Measurements from ENCODE around the gene HES6.

GRCh38 chr2:238233625-238234024, 6.2 kb downstream of the HES6 start:
- TF ChIP-seq, protein P1, sequence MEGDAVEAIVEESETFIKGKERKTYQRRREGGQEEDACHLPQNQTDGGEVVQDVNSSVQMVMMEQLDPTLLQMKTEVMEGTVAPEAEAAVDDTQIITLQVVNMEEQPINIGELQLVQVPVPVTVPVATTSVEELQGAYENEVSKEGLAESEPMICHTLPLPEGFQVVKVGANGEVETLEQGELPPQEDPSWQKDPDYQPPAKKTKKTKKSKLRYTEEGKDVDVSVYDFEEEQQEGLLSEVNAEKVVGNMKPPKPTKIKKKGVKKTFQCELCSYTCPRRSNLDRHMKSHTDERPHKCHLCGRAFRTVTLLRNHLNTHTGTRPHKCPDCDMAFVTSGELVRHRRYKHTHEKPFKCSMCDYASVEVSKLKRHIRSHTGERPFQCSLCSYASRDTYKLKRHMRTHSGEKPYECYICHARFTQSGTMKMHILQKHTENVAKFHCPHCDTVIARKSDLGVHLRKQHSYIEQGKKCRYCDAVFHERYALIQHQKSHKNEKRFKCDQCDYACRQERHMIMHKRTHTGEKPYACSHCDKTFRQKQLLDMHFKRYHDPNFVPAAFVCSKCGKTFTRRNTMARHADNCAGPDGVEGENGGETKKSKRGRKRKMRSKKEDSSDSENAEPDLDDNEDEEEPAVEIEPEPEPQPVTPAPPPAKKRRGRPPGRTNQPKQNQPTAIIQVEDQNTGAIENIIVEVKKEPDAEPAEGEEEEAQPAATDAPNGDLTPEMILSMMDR (conservative IDR thresholded peaks at IDR 0.05; ENCODE audit: low read length): no peak
- TF ChIP-seq EZH2phosphoT487 (IDR thresholded peaks at IDR 0.05; ENCODE audit: borderline replicate concordance, low read depth, low read length): no peak
